Neural cell (in vitro differentiated cells): ENCODE results near the gene RAPGEF4.

ENCODE experiments used
- CTCF ChIP-seq: fragments of 450-650 bp; IDR thresholded peaks from 2 replicates; pipeline ENCODE4 v1.5.1; 2014; ENCODE audit warnings: antibody characterized with exemption, mild to moderate bottlenecking, moderate library complexity; ENCODE audit not compliant: poor library complexity, severe bottlenecking
- EP300 ChIP-seq: fragments of 450-650 bp; conservative IDR thresholded peaks from 2 replicates; pipeline ENCODE4 v1.6.1; 2014; ENCODE audit warnings: antibody characterized with exemption, mild to moderate bottlenecking, moderate library complexity; ENCODE audit not compliant: poor library complexity, severe bottlenecking
- MXI1 ChIP-seq: fragments of 450-650 bp; conservative IDR thresholded peaks from 2 replicates; pipeline ENCODE4 v1.6.1; 2014; ENCODE audit warnings: antibody characterized with exemption, mild to moderate bottlenecking; ENCODE audit not compliant: poor library complexity, severe bottlenecking
- POLR2AphosphoS5 ChIP-seq: IDR thresholded peaks from 2 replicates; pipeline ENCODE4 v1.6.1; 2012
- RAD21 ChIP-seq: fragments of 450-650 bp; conservative IDR thresholded peaks from 2 replicates; pipeline ENCODE4 v1.6.1; 2014; ENCODE audit warnings: antibody characterized with exemption, mild to moderate bottlenecking, moderate library complexity
- SMC3 ChIP-seq: fragments of 450-650 bp; conservative IDR thresholded peaks from 2 replicates; pipeline ENCODE4 v1.6.1; 2014; ENCODE audit warnings: antibody characterized with exemption, mild to moderate bottlenecking, moderate library complexity; ENCODE audit not compliant: poor library complexity

GRCh38 chr2:172722481-172722880, 13.2 kb upstream of the RAPGEF4 start:
- TF ChIP-seq POLR2AphosphoS5 (no peak), CTCF (no peak), SMC3 (no peak), MXI1 (no peak), RAD21 (no peak), EP300 (no peak)
